Measurements from ENCODE around the gene VWA5A. TPM values are rescaled to one million over a fixed set of nuclear protein-coding genes. Genes with fewer than 3 reads are reported as not detected.

VWA5A gene
- total and polyA plus RNA-seq, 9 of the 15 experiments (the other 6 are each of a cell fraction or from before 2014, with no cell fraction given): 4.6 to 19.7 (median 6.9) TPM

- TF ChIP-seq MLX (CRISPR knock-in tag; conservative IDR thresholded peaks at IDR 0.05) (0 out of 4 replicates have a peak, but pooled peaks of 1 of the 2 experiments have one; percentile 17), MAFK (IDR thresholded peaks at IDR 0.05; ENCODE audit: low read length) (peak; percentile 68), NCOR1 (IDR thresholded peaks at IDR 0.05) (peak; percentile 94), ZNF639 (CRISPR knock-in tag; conservative IDR thresholded peaks at IDR 0.05 in 1 of 2, IDR thresholded peaks at IDR 0.05 in 1 of 2) (peak in 1 of 2 experiments; percentile 77; a peak in 2 of 4 replicates), HDAC1 (IDR thresholded peaks at IDR 0.05) (peak in 1 of 2 experiments; percentile 57; a peak in 1 of 4 replicates), NCOA6 (IDR thresholded peaks at IDR 0.05) (no peak), TEAD4 (IDR thresholded peaks at IDR 0.05; ENCODE audit: low read length) (peak; percentile 99), TEAD4 (CRISPR knock-in tag; IDR thresholded peaks at IDR 0.05; ENCODE audit: borderline replicate concordance) (no peak), CTCF (IDR thresholded peaks at IDR 0.05 in 2 of 3, conservative IDR thresholded peaks at IDR 0.05 in 1 of 3; ENCODE audit: insufficient read depth in 2 of 3, low read depth in 1 of 3, low read length in 3 of 3) (no peak), MYC (IDR thresholded peaks at IDR 0.05; ENCODE audit: low read depth, low read length) (peak; percentile 66; the same call in 1 of the 2 replicates), MYC (CRISPR knock-in tag; IDR thresholded peaks at IDR 0.05; ENCODE audit: borderline replicate concordance, low read depth) (no peak), EP300 (IDR thresholded peaks at IDR 0.05; ENCODE audit: low read length) (peak; percentile 99), MTA2 (IDR thresholded peaks at IDR 0.05; ENCODE audit: low read depth) (peak; percentile 96), ZBTB17 (CRISPR knock-in tag; IDR thresholded peaks at IDR 0.05) (peak; percentile 76; the same call in 1 of the 2 replicates), BACH1 (tag; IDR thresholded peaks at IDR 0.05) (peak; percentile 57; the same call in 1 of the 2 replicates), KLF16 (IDR thresholded peaks at IDR 0.05) (peak; percentile 95), MITF (IDR thresholded peaks at IDR 0.05) (peak; percentile 96), RB1 (IDR thresholded peaks at IDR 0.05; ENCODE audit: low read depth) (no peak), FOXM1 (IDR thresholded peaks at IDR 0.05; ENCODE audit: low read depth) (peak; percentile 92), FOXM1 (CRISPR knock-in tag; IDR thresholded peaks at IDR 0.05; ENCODE audit: low read depth) (no peak), NCOA1 (IDR thresholded peaks at IDR 0.05; ENCODE audit: low read depth) (peak; percentile 87), NEUROD1 (IDR thresholded peaks at IDR 0.05; ENCODE audit: borderline replicate concordance, low read depth, low read length, partially characterized antibody) (peak; percentile 90), NFIC (IDR thresholded peaks at IDR 0.05) (peak; percentile 85), CC2D1A (IDR thresholded peaks at IDR 0.05) (peak; percentile 86), ZNF589 (CRISPR knock-in tag; IDR thresholded peaks at IDR 0.05; ENCODE audit: low read depth) (peak; percentile 95)
Measured at GRCh38 chr11:124079631-124080326, 35.5 kb upstream of the VWA5A start (continued).

All from K562 (cell line).